Smooth muscle cell of the brain vasculature (primary cell): Measurements from ENCODE around the gene TENM4.

Source experiments
- DNase-seq: peaks from one replicate; pipeline ENCODE4 v3.0.0-alpha.2; 2012; ENCODE audit warnings: low read depth, low spot score

TENM4 gene

GRCh38 chr11:78763664-78764063, 677.2 kb downstream of the TENM4 start:
- no peak for DNase-seq

DNA sequence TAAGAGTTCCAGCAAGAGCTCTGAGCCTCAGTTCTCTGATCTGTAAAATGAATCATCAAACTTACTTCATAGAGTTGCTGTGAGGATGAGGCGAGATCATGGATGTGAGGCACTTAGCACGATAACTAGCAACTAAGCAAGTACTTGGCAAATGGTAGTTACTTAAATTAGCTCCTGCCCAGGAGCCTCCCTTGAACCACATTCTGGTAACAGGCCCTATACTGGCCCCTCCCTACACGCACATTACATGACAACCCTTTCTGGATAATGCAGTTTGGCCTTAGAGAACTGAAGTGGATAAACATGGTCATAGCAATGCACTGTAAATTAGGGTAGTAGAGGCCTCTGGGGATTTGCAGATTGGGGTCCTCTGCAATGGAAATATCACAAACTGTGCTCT, 678.7 kb downstream of the TENM4 start:
- DNase-seq: no peak

- DNase-seq: no peak
Observed at GRCh38 chr11:78759071-78759470, 681.8 kb downstream of the TENM4 start.

GRCh38 chr11:78753297-78753696, 687.5 kb downstream of the TENM4 start:
- no peak for DNase-seq

GRCh38 chr11:78752494-78752893, 688.3 kb downstream of the TENM4 start:
- no peak for DNase-seq

GRCh38 chr11:78748918-78749690, 691.7 kb downstream of the TENM4 start:
- no peak for DNase-seq

DNA sequence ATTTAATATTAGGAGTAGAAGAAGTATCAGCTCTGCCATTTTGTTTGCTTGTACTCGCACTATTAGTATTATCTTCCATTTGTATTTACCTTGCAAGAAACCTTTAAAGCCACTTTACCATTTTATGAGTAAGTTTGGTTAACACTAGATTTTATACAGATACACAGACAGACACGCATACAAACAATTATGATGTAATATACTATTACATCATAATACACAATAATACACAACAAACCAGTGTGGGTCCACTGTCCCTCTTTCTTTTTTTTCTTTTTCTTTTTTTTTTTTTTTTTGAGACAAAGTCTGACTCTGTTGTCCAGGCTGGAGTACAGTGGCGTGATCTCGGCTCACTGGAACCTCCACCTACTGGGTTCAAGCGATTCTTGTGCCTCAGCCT, 695.9 kb downstream of the TENM4 start:
- DNase-seq: no peak

GRCh38 chr11:78744202-78744601, 696.6 kb downstream of the TENM4 start:
- DNase-seq: no peak

DNA sequence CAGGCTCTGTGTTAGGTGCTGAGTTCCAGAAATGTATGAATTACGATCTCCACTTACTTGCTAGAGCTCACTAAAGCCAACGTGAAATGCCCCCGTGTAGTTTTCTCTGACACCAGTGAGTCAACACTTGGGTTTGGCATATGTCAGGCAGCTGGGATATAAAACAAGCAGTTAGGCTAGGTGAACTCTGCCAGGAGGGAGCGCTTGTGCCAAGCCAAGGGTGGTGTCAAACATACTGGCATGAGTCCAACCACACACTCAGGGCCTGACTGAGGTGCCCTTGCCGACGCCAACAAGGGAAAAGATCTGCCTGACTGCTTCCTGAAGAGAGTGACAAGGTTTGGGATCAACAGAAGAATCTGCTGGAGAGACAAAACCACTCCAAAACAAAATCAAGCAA, 698.4 kb downstream of the TENM4 start:
- DNase-seq: no peak

DNA sequence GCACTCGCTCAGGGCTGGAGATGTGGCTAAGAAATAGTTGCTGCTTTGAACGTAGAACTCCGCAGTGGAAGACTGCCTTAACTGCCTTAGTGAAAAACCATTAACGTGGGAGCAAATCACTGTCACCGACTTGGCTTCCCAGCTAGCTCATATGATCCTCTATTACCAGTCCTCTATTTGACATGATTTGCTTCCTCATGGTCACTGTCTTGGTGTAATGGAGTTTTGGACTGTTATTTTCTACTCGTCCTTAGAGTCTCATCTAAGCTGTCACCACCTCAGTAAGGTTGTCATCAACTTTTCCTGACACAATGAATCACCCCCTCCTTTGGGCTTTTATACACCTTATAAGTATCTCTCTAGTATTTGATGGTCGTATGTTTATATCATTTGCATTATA, 699.1 kb downstream of the TENM4 start:
- no peak for DNase-seq

GRCh38 chr11:78740199-78741071, 700.4 kb downstream of the TENM4 start:
- no peak for DNase-seq

DNA sequence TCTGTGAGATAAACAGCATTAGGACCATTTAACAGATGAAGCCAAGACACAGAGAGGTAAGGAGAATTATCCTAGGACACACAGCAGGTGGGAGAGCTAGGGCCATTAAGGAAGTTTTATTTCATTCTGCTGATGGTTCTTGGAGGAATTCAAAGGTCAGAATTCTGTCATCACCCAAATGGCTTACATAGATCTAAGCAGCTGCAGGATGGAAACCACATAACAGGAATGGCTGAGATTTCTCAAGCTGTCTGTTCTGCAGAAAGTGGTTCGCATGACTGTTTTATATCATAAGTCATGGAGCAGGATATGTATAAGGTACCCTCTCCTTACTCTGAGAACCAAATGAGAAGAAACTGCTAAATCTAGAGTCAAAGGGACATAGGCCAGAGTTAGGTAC, 702.9 kb downstream of the TENM4 start:
- DNase-seq: no peak

- DNase-seq: no peak
Observed at GRCh38 chr11:78737301-78737700, 703.5 kb downstream of the TENM4 start.

GRCh38 chr11:78735711-78736110, 705.1 kb downstream of the TENM4 start:
- no peak for DNase-seq

GRCh38 chr11:78733031-78733430, 707.8 kb downstream of the TENM4 start:
- DNase-seq: no peak

DNA sequence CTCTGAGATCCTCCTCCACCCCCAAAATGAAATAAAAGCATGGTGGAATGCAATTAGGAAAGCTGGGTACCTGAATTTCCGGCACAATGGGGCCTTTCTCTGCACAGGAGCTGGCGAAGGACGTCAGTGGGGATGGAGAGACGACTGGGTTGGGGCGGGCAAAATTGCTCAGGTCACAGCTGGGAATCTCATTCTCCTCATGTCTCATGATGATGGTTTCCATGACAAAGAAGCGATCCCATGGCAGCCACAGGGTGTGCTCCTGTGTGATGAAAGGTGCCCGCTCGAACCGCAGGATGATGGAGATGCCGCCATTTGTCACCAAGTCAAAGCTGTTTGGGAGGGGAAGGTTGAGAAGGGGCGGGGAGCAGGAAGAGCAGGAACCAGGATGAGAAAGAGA, 708.6 kb downstream of the TENM4 start:
- no peak for DNase-seq

- DNase-seq: no peak
Observed at GRCh38 chr11:78731027-78731426, 709.8 kb downstream of the TENM4 start.

DNA sequence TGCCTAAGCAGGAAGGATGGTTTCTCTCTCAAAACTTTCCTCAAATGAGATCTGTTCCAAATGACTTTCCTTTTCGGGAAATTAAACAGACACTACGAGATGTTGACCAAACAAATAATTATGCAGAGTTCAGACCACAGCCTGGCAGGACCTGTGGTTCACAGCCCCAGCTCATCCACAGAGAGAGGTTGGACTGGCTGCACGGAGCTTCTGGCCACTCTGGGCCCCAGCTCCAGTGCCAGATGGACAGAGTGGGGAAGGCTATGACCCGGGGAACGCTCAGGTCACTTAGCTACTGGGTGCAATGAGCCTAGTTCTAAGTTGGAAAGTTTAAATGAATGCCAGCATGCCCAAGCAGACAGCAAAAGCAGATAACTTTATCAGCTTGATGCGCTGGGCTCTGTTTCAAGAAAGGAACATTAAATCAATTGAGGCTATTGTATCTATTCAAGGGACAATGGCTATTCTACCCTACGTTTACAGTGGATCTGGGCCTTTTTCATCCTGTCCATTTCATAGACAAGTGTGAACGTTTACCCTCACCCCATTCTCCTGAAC, 710.5 kb downstream of the TENM4 start:
- DNase-seq: no peak

DNA sequence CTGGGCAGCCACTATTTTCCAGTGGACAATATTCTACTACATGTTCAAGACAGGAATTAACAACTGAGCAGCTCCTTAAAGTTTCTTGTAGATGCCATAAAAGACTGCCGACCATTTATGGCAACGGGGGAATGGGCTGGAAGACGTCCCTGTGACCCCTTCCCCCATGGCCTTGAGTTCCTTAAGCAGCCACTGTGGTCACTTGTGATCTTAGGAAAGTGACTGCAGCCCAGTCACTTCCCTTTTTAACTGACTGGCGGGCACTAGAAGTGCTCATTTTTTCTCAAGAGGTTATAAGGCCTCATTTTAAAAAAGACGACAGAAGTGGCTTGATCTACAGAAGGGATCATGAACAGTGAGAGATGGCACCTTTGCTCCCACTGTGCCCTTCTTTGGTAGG, 713.0 kb downstream of the TENM4 start:
- DNase-seq: no peak

DNA sequence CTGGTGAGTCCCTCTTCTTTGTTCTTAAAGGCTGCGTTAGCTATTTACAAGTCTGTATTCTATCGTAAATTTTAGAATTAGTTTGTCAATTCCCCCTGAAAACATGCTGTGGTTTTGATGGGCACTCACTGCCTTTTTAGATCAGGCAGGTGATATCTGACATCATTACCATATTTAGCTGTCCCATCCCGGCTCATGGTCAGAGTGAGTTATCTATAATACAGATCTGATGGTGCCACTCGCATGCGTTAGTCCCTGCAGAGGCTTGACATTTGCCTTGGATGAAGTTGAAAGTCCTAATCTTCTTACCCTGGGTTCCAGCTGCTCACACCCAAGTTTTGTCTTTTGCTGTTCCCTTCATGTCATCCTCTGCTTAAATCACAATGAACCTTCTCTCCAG, 715.6 kb downstream of the TENM4 start:
- DNase-seq: no peak

DNA sequence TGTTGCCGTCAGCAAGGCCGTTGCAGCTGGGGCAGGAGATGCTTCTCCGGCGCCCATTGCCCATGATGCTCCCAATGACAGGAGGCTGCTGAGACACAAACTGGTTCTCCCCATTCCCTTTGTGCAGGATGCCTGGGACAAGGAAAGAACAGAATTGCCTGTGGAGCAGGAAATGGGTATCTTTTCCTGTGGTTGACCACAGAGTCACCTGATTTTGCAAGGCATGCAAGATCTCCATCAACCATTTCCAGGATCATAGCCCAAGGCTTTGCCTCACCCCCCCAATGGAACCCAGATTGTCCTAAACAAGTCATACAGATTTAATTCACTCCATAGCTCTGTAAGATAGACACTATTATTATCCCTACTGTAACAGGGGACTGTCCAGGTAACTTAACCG, 718.0 kb downstream of the TENM4 start:
- no peak for DNase-seq

GRCh38 chr11:78720281-78720989, 720.4 kb downstream of the TENM4 start:
- no peak for DNase-seq
